H9 (cell line): ENCODE measurements around the gene CDK14. TPM values are rescaled to one million over a fixed set of nuclear protein-coding genes. Genes with fewer than 3 reads are reported as not detected.

ENCODE experiments used
- DNase-seq: peaks from one replicate; pipeline ENCODE4 v3.0.0-alpha.2; 2017
- H2AFZ ChIP-seq: one replicate; pipeline ENCODE4 v1.6.1; 2013; ENCODE audit warnings: mild to moderate bottlenecking, low read length, control low read depth, moderate library complexity
- H2AK5ac ChIP-seq: 2 replicates; pipeline ENCODE4 v1.6.1; 2013; ENCODE audit warnings: low read length, control low read depth, mixed read lengths; ENCODE audit not compliant: insufficient read length
- H2BK120ac ChIP-seq: one replicate; pipeline ENCODE4 v1.6.1; 2013; ENCODE audit warnings: low read depth, mild to moderate bottlenecking, low read length, control low read depth, inconsistent platforms; ENCODE audit not compliant: poor library complexity, severe bottlenecking
- H2BK12ac ChIP-seq: 2 replicates; pipeline ENCODE4 v1.6.1; 2013; ENCODE audit warnings: low read length, control low read depth, mixed read lengths, low read depth; ENCODE audit not compliant: insufficient read length
- H2BK15ac ChIP-seq: 2 replicates; pipeline ENCODE4 v1.6.1; 2013; ENCODE audit warnings: low read depth, low read length, control low read depth
- H2BK20ac ChIP-seq: one replicate; pipeline ENCODE4 v1.6.1; 2013; ENCODE audit warnings: low read depth, mild to moderate bottlenecking, low read length, control low read depth, inconsistent platforms; ENCODE audit not compliant: poor library complexity, severe bottlenecking
- H2BK5ac ChIP-seq: 2 replicates; pipeline ENCODE4 v1.6.1; 2013; ENCODE audit warnings: low read length, control low read depth, mixed read lengths; ENCODE audit not compliant: insufficient read length
- H3K14ac ChIP-seq: 2 replicates; pipeline ENCODE4 v1.6.1; 2013; ENCODE audit warnings: low read length, control low read depth; ENCODE audit not compliant: insufficient read depth
- H3K18ac ChIP-seq: 2 replicates; pipeline ENCODE4 v1.6.1; 2013; ENCODE audit warnings: low read depth, mild to moderate bottlenecking, mixed read lengths, low read length, control low read depth; ENCODE audit not compliant: insufficient read length
- H3K23ac ChIP-seq: 2 replicates; pipeline ENCODE4 v1.6.1; 2013; ENCODE audit warnings: low read length, control low read depth, mixed read lengths, low read depth; ENCODE audit not compliant: insufficient read length
- H3K23me2 ChIP-seq: 2 replicates; pipeline ENCODE4 v1.6.1; 2013; ENCODE audit warnings: low read depth, mild to moderate bottlenecking, mixed read lengths, low read length, control low read depth; ENCODE audit not compliant: insufficient read length, poor library complexity, severe bottlenecking
- H3K27ac ChIP-seq: 2 replicates; pipeline ENCODE4 v1.5.1; 2013; ENCODE audit warnings: low read length, control low read depth, mixed read lengths, low read depth; ENCODE audit not compliant: insufficient read length
- H3K27me3 ChIP-seq: 2 replicates; pipeline ENCODE4 v1.6.1; 2013; ENCODE audit warnings: low read length, control low read depth, inconsistent platforms; ENCODE audit not compliant: insufficient read depth
- H3K4ac ChIP-seq: 2 replicates; pipeline ENCODE4 v1.6.1; 2013; ENCODE audit warnings: low read depth, mild to moderate bottlenecking, control low read depth, inconsistent platforms, low read length, moderate library complexity
- H3K4me1 ChIP-seq: 2 replicates; pipeline ENCODE4 v1.6.1; 2013; ENCODE audit warnings: low read length, control low read depth, inconsistent platforms; ENCODE audit not compliant: insufficient read depth
- H3K4me2 ChIP-seq: 2 replicates; pipeline ENCODE4 v1.6.1; 2013; ENCODE audit warnings: low read length, control low read depth, mixed read lengths; ENCODE audit not compliant: insufficient read length, insufficient read depth
- H3K56ac ChIP-seq: 2 replicates; pipeline ENCODE4 v1.6.1; 2013; ENCODE audit warnings: low read depth, mild to moderate bottlenecking, mixed read lengths, low read length, control low read depth; ENCODE audit not compliant: insufficient read length
- H3K79me1 ChIP-seq: 2 replicates; pipeline ENCODE4 v1.6.1; 2013; ENCODE audit warnings: low read depth, mild to moderate bottlenecking, moderate library complexity, low read length, control low read depth, inconsistent platforms; ENCODE audit not compliant: insufficient read depth, poor library complexity, severe bottlenecking
- H3K79me2 ChIP-seq: 2 replicates; pipeline ENCODE4 v1.6.1; 2013; ENCODE audit warnings: low read length, control low read depth, inconsistent platforms; ENCODE audit not compliant: insufficient read depth
- H3K9ac ChIP-seq: 2 replicates; pipeline ENCODE4 v1.6.1; 2013; ENCODE audit warnings: low read length, control low read depth, mixed read lengths; ENCODE audit not compliant: insufficient read length; ENCODE audit errors: extremely low read depth
- H3K9me3 ChIP-seq: one replicate; pipeline ENCODE4 v1.6.1; 2013; ENCODE audit warnings: low read depth, low read length, inconsistent platforms; ENCODE audit not compliant: control insufficient read depth
- H3T11ph ChIP-seq: one replicate; pipeline ENCODE4 v1.6.1; 2013; ENCODE audit warnings: mild to moderate bottlenecking, low read length, control low read depth, inconsistent platforms
- H4K20me1 ChIP-seq: one replicate; pipeline ENCODE4 v1.6.1; 2013; ENCODE audit not compliant: control insufficient read depth, insufficient read length, insufficient read depth
- H4K5ac ChIP-seq: 2 replicates; pipeline ENCODE4 v1.6.1; 2013; ENCODE audit warnings: low read depth, mild to moderate bottlenecking, mixed read lengths, low read length, control low read depth; ENCODE audit not compliant: insufficient read length
- H4K8ac ChIP-seq: replicated peaks from 2 replicates; pipeline ENCODE4 v1.6.1; 2013; ENCODE audit warnings: low read length, control low read depth, mixed read lengths, low read depth; ENCODE audit not compliant: insufficient read length
- H4K91ac ChIP-seq: 2 replicates; pipeline ENCODE4 v1.6.1; 2013; ENCODE audit warnings: low read depth, mild to moderate bottlenecking, moderate library complexity, mixed read lengths, low read length, control low read depth; ENCODE audit not compliant: insufficient read length
- H3K27ac Mint-ChIP-seq, 3 experiments: 2 replicates in 2 of 3; 3 replicates in 1 of 3; pipeline ENCODE4 v1.8.0; 2020 to 2021; ENCODE audit warnings: mixed read lengths in 3 of 3, mild to moderate bottlenecking in 1 of 3, moderate library complexity in 1 of 3
- H3K27me3 Mint-ChIP-seq: 2 replicates; pipeline ENCODE4 v1.8.0; 2021; ENCODE audit warnings: low read depth, mild to moderate bottlenecking, moderate library complexity, mixed read lengths
- H3K36me3 Mint-ChIP-seq, 3 experiments: 2 replicates in 2 of 3; 3 replicates in 1 of 3; pipeline ENCODE4 v1.8.0; 2020 to 2021; ENCODE audit warnings: low read depth in 3 of 3, mixed read lengths in 3 of 3; ENCODE audit not compliant: insufficient read depth in 1 of 3
- H3K4me1 Mint-ChIP-seq, 2 experiments: 2 replicates each; pipeline ENCODE4 v1.8.0; 2020; ENCODE audit warnings: mixed read lengths in 2 of 2
- H3K4me3 Mint-ChIP-seq, 2 experiments: 2 replicates in 1 of 2; 3 replicates in 1 of 2; pipeline ENCODE4 v1.8.0; 2020 to 2021; ENCODE audit warnings: mild to moderate bottlenecking in 2 of 2, mixed read lengths in 2 of 2, moderate library complexity in 1 of 2
- H3K9me3 Mint-ChIP-seq, 2 experiments: 2 replicates in 1 of 2; 3 replicates in 1 of 2; pipeline ENCODE4 v1.8.0; 2020; ENCODE audit warnings: mild to moderate bottlenecking in 2 of 2, mixed read lengths in 2 of 2, moderate library complexity in 1 of 2
- WGBS: extraction: QIAGEN DNeasy Blood & Tissue Kit; methylation state at CpG from one replicate; pipeline ENCODE4 v1.1.7; 2013; ENCODE audit warnings: missing lambda C conversion rate, low lambda C conversion rate, mixed read lengths; ENCODE audit not compliant: insufficient read length; ENCODE audit errors: extremely low coverage; 5-methylcytosine and 5-hydroxymethylcytosine counted together
- total RNA-seq: library from RNA; stranded (reverse); gene quantifications from 2 replicates; pipeline ENCODE4 v1.2.1, GENCODE V29; 2021
- TF ChIP-seq, protein P1 (sequence below): fragments of 200-600 bp; sonication (generic); conservative IDR thresholded peaks from 3 replicates; pipeline ENCODE4 v1.8.0; 2021; ENCODE audit warnings: antibody characterized with exemption, mild to moderate bottlenecking

The CDK14 gene
- total RNA-seq, 1 experiment from 2014 or later = 23.9 TPM

DNA sequence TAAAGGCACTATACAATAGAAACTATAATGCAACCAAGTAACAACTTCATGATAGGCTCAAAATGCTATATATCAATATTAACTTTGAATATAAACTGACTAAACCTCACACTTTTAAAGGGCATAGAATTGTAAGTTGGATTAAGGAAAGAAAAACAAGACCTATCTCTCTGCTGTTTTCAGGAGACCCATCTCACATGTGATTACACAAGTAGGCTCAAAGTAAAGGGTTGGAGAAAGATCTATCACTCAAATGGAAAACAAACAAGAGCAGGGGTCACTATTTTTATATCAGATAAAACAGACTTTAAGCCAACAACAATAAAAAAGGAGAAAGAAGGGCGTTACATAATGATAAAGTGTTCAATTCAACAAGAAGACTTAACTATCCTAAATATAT is 155.5 kb downstream of the CDK14 start:
- Histone ChIP-seq H3K56ac (no peak overlapping the region), H3K79me1 (no peaks in the 10 kb centered on the region), H3K27me3 (no peaks in the 10 kb centered on the region), H2AFZ (no peak overlapping the region), H2BK120ac (no peak overlapping the region), H3T11ph (no peak overlapping the region), H3K14ac (no peak overlapping the region), H3K18ac (no peak overlapping the region), H3K4me2 (no peak overlapping the region), H4K91ac (no peak overlapping the region), H3K4me1 (no peaks in the 10 kb centered on the region), H3K9me3 (no peaks in the 10 kb centered on the region), H3K23me2 (no peaks in the 10 kb centered on the region), H3K9ac (no peak overlapping the region), H3K27ac (no peak overlapping the region), H3K23ac (no peak overlapping the region), H4K20me1 (no peaks in the 10 kb centered on the region), H2BK5ac (no peak overlapping the region), H2BK20ac (no peak overlapping the region), H4K8ac (no peak overlapping the region), H4K5ac (no peak overlapping the region), H2AK5ac (no peak overlapping the region), H2BK12ac (no peak overlapping the region), H3K4ac (no peak overlapping the region), H2BK15ac (no peak overlapping the region), H3K79me2 (no peaks in the 10 kb centered on the region)
- no peak for DNase-seq
- peaks cover 6% of the 10 kb centered on the region in 2 experiments for H3K4me1 Mint-ChIP-seq
- H3K4me3 Mint-ChIP-seq = no peak overlapping the region
- TF ChIP-seq, protein P1, sequence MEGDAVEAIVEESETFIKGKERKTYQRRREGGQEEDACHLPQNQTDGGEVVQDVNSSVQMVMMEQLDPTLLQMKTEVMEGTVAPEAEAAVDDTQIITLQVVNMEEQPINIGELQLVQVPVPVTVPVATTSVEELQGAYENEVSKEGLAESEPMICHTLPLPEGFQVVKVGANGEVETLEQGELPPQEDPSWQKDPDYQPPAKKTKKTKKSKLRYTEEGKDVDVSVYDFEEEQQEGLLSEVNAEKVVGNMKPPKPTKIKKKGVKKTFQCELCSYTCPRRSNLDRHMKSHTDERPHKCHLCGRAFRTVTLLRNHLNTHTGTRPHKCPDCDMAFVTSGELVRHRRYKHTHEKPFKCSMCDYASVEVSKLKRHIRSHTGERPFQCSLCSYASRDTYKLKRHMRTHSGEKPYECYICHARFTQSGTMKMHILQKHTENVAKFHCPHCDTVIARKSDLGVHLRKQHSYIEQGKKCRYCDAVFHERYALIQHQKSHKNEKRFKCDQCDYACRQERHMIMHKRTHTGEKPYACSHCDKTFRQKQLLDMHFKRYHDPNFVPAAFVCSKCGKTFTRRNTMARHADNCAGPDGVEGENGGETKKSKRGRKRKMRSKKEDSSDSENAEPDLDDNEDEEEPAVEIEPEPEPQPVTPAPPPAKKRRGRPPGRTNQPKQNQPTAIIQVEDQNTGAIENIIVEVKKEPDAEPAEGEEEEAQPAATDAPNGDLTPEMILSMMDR = no peak
- no peaks in the 10 kb centered on the region for H3K9me3 Mint-ChIP-seq
- WGBS = no CpG with 5 or more reads among the region's 1 CpG
- H3K27me3 Mint-ChIP-seq = no peaks in the 10 kb centered on the region
- no peak overlapping the region for H3K27ac Mint-ChIP-seq
- H3K36me3 Mint-ChIP-seq = peaks cover 0 to 8% (median 6%) of the 10 kb centered on the region in 3 experiments; a peak in 3 of 7 replicates
